Measurements from ENCODE around the gene DUS1L.

- TF ChIP-seq CTCF (IDR thresholded peaks at IDR 0.05) = no peak
- TF ChIP-seq EZH2 (IDR thresholded peaks at IDR 0.05; ENCODE audit: borderline replicate concordance, insufficient read depth, low read depth, low read length, poor library complexity, severe bottlenecking) = no peak
Observed at GRCh38 chr17:82095777-82096708, 30.4 kb upstream of the DUS1L start.
